KG1 (cell line): ENCODE measurements around the gene FOXM1.
A peak's percentile ranks its signal among the peaks of the same experiment; 100 is the strongest.
"Not testable (repeated sequence)": the region's sequence is repeated elsewhere in the genome, so short reads cannot be mapped to it uniquely, and the experiment has no call there.

ENCODE experiments used
- DNase-seq: peaks from one replicate; lab custom pipeline; 2025; lab: John Stamatoyannopoulos, UW

The FOXM1 gene

DNA sequence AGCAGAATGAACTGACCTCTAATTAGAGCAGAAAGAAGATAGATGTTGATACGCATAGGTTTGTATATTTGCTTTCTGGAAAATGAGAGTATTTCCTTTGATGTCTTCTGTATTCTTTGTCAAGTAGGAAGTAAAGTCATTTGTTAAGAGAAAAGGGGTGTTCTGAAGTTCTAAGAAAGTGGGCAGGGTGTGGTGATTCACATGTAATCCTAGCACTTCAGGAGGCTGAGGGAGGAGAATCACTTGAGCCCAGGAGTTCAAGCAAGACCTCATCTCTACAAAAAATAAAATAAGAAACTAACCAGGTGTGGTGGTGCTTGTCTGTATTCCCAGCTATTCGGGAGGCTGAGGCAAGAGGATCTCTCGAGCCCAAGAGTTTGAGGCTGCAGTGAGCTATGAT, 2.9 kb upstream of the FOXM1 start:
- DNase-seq: no peak

DNA sequence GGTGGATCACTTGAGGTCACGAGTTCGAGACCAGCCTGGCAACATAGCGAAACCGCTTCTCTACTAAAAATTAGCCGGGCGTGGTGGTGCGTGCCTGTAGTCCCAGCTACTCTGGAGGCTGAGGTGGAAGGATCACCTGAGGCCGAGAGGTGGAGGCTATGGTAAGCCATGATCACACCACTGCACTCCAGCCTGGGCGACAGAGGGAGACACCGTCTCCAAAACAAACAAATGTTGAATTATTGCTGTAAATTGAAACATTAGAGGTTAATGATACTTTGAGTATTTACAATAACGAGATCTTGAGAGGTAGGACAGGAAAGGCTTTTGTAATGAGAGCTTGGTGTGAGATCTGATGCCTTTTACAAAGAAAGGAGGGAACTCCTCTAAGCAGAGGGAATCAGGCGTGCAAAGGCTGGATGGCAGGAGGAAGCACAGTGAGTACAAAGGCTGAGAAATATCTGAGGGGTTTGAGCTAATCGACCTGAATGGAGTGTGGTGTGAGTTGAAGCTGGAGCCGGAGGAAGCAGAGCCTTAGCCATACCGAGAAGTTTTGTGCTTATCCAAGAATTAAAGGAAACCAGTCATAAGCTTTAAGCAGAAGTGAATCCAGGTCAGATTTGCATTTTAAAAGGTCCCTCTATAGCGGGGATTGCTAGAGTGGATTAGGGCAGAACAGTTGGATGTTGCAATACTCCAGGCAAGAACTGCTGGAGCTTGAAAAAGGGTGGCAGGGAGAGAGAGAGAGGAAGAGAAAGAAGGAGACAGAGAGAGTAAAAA, 1.2 kb upstream of the FOXM1 start:
- no peak for DNase-seq

GRCh38 chr12:2876431-2877046, 435 bp downstream of the FOXM1 start:
- peak; percentile 36 for DNase-seq

GRCh38 chr12:2868986-2869632, 7.9 kb downstream of the FOXM1 start:
- not testable (repeated sequence) for DNase-seq

DNA sequence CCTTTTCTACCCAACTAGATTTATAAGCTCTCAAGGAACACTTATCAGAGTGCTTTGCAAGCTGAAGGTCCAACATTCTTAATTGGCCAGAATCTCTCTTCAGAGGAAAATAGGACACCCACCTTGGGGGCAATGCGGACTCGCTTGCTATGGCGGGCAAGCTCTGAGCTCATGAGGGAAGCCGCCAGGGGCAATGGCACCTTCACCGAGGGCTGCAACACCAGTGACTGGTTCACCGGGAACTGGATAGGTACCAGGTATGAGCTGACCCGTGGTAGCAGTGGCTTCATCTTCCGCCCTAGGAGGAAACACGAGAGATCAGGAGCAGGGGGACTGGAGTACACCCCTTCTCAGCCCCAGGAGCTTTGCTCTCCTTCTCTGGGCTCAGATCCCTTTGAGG, 12.8 kb downstream of the FOXM1 start:
- DNase-seq: no peak

DNA sequence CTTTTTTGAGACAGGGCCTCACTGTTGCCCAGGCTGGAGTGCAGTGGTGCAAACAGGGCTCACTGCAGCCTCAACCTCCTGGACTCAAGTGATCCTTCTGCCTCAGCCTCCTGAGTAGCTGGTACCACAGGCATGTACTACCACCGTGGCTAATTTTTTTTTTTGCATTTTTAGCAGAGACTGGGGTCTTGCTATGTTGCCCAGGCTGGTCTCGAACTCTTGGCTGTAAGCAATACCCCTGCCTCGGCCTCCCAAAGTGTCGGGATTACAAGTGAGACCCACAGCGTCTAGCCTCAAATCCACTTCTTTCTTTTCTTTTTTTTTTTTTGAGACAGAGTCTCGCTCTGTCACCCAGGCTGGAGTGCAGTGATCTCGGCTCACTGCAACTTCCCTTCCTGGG, 13.6 kb downstream of the FOXM1 start:
- DNase-seq: not testable (repeated sequence)

- no peak for DNase-seq
Observed at GRCh38 chr12:2862876-2863275, 14.1 kb downstream of the FOXM1 start.

DNA sequence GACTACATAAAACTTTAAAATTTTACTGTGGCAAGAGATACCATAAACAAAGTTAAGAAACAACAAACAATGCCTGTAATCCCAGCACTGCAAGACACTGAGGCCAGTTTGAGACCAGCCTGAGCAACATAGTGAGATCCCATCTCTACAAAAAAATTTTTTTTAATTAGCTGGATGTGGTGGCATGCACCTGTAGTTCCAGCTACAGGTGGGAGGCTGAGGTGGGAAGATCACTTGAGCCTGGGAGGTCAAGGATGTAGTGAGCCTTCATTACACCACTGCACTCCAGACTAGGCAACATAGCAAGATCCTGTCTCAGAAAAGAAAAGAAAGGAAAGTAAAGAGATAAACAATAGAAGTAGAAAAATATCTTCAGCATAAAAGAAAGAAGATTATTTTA, 16.8 kb downstream of the FOXM1 start:
- DNase-seq: no peak

GRCh38 chr12:2858944-2859421, 18.0 kb downstream of the FOXM1 start:
- no peak for DNase-seq

DNA sequence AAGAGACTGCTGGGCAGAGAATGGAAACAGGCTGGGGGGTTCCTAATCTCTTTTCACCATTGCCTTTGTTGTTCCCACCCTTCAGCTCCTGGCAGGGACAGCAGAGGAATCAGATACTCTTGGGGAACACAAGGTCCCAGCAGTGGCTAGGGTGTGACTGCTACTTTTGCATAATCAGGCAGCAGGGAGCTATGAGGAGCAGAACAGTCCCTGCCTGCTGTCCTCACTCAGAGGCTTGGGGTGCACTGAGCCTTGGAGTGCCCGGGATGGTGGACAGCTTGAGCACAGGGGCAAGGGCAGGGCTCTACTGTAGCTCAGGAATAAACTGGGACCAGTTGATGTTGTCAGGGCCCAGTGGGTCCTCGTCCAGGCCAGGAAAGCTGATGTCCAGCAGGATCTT, 18.6 kb downstream of the FOXM1 start:
- DNase-seq: no peak

DNA sequence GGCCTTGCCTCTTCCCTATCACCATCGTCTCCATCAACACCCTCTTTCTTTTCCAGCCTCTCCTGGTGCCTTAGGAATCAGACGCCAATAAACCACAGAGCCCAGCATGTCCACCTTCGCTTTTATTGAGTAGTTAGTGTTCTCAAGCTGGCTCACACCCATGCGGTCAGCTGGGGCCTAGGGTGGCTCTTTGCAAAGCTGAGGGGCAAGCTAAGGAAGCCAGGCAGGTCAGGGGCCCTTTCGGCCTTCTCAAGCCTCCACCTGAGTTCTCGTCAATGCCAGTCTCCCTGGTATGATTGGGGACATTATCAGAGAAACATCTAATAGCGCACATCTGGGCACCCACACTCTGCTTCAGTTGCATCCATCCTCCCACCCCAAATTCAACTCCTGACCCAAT, 19.4 kb downstream of the FOXM1 start:
- no peak for DNase-seq

DNA sequence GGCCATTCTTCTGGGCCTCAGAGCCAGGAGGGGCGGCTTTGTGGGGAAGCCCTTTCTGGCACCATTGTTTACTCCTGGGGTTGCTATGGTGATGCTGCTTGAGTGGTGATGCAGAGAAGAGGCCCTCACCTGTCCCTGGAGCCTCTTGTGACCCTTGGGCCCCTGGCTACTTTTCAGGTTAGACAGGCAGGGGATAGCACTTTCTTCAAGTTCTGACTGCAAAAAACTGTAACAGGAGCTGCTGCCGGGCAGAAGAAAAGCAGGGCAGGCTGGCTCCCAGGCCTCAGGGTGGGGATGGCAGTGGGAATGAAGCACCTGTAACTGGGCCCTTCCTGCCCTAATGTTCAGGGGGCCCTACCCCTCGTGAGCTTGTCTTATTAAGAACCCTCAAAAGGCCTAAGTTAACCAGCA, 19.9 kb downstream of the FOXM1 start, which contains the start of gene TEX52:
Gene TEX52, minus strand, starts transcription at position 19 of the 411 bp plus-strand sequence. Its CDS starts 13 bp downstream, at position 6.
- no peak for DNase-seq

- DNase-seq: no peak
Observed at GRCh38 chr12:2856051-2856450, 20.9 kb downstream of the FOXM1 start.

DNA sequence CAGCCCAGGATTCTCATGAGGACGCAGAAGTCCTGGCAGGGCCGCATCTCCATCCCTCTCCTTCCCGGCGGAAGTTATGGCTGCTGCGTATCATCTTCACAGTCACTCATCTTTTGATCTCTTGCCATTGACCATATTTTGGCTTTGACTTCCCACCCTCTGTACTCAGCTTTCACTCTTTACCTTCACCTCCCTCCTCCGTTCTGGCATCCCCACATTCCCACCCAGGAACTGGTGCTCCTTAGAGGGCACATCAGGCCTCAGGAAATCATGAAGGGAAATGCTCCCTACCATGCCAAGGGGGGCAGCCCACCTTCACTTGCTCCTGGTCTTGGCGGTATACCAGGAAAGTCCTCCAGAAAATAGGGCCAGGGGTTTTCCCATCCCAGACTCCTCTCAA, 21.4 kb downstream of the FOXM1 start:
- no peak for DNase-seq

GRCh38 chr12:2854669-2855453, 22.1 kb downstream of the FOXM1 start:
- DNase-seq: no peak

DNA sequence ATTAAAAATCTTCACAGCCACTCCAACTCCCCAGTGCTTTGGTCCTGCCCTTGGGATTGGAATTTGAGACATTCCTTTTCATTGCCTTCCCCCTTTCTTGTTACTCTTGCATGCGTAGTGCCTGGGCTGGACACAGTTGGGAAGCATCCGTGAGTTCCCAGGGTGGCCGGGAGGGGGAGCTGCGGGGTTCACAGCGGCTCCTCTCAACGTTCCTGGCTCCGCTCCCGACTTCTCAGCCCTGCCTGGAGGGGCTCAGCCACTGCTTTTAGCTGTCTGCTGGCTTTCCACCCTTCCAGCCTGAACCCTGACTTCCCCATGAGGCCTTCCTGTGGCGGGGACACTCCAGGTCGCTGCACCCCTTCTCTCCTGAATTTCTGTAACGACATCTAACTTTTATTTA, 23.3 kb downstream of the FOXM1 start:
- no peak for DNase-seq

- no peak for DNase-seq
Observed at GRCh38 chr12:2851931-2852330, 25.0 kb downstream of the FOXM1 start.

DNA sequence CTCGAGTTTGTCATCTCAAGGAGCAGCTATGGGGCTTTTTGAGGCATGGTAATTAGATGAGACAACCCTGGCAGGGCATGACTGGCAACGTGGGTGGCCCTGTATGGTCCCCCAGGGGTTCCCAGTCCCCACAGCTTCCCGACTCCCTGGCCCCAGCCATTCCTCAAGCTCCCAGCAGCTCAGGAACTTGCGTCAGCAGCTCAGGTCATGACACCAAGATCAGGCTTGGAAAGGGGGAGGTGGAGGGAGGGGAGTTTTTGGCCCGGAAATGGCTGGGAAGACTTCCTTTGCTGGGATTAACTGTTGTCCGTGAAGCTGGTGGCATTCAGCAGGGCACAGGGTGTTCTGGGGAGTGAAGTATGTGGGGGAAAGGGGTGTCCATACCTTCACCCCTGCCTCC, 31.7 kb downstream of the FOXM1 start:
- no peak for DNase-seq

- DNase-seq: no peak
Observed at GRCh38 chr12:2844786-2845185, 32.2 kb downstream of the FOXM1 start.

- DNase-seq: no peak
Observed at GRCh38 chr12:2842948-2843347, 34.0 kb downstream of the FOXM1 start.

DNA sequence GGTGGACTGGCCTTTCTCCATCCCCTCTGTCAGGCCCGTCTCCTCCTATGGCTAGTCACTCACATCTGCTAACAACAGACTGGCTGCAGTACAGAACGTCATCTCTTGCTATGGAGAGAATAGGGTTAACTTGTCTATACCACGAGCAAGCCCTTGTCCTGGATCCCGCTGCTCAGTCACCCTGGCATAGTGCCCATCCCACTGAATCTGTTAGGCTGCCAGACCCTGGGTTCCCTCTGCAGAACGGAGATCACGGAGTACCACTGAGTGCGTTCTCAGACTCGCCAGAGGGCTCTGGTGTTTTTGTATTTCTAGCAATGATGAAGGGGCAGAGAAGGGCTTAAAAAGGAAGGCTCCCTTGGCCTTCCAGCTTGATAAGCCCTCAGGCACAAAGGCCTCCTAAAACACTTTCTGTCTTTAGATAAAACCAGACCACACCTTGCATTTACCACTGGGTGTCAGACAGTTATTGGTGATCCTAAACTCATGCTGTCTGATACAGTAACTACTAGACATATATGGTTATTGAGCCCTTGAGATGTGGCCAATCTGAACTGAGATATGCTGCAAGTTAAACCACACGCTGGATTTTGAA, 35.8 kb downstream of the FOXM1 start:
- no peak for DNase-seq

- no peak for DNase-seq
Observed at GRCh38 chr12:2836574-2836973, 40.4 kb downstream of the FOXM1 start.
